Activated naive CD8-positive, alpha-beta T cell treated with anti-CD3 and anti-CD28 coated beads, Interleukin-2, amount 50 U/mL, for 16 hours (primary cell): Measurements from ENCODE around the gene SMAD3.
"Not testable (repeated sequence)": the region's sequence is repeated elsewhere in the genome, so short reads cannot be mapped to it uniquely, and the experiment has no call there.

ENCODE experiments used
- DNase-seq: peaks from one replicate; pipeline ENCODE4 v3.0.0-alpha.2; 2020; ENCODE audit warnings: low read depth, low spot score

SMAD3 gene

GRCh38 chr15:67109141-67110034 lies 44.0 kb downstream of the SMAD3 start:
- DNase-seq: no peak

GRCh38 chr15:67110361-67110781 lies 45.0 kb downstream of the SMAD3 start:
- DNase-seq: no peak

- no peak for DNase-seq
These were observed 45.8 kb downstream of the SMAD3 start for GRCh38 chr15:67110958-67111864.

- no peak for DNase-seq
These were observed 48.6 kb downstream of the SMAD3 start for GRCh38 chr15:67114046-67114445.

GRCh38 chr15:67114846-67115585 lies 49.6 kb downstream of the SMAD3 start:
- no peak for DNase-seq

GRCh38 chr15:67115586-67115969 lies 50.2 kb downstream of the SMAD3 start:
- no peak for DNase-seq

GRCh38 chr15:67116742-67117141 lies 51.3 kb downstream of the SMAD3 start:
- DNase-seq: no peak

GRCh38 chr15:67117370-67117769 lies 52.0 kb downstream of the SMAD3 start:
- DNase-seq: no peak

GRCh38 chr15:67118808-67119207 lies 53.4 kb downstream of the SMAD3 start:
- DNase-seq: no peak

- no peak for DNase-seq
These were observed 53.9 kb downstream of the SMAD3 start for GRCh38 chr15:67119238-67119846.

- DNase-seq: no peak
These were observed 54.8 kb downstream of the SMAD3 start for GRCh38 chr15:67120009-67120838.

GRCh38 chr15:67120839-67121643 lies 55.6 kb downstream of the SMAD3 start:
- DNase-seq: peak; percentile 58

- no peak for DNase-seq
These were observed 56.5 kb downstream of the SMAD3 start for GRCh38 chr15:67121644-67122605.

GRCh38 chr15:67122816-67123215 lies 57.4 kb downstream of the SMAD3 start:
- DNase-seq: not testable (repeated sequence)

- DNase-seq: not testable (repeated sequence)
These were observed 57.9 kb downstream of the SMAD3 start for GRCh38 chr15:67123291-67123690.

- no peak for DNase-seq
These were observed 58.7 kb downstream of the SMAD3 start for GRCh38 chr15:67124111-67124510.

- no peak for DNase-seq
These were observed 59.6 kb downstream of the SMAD3 start for GRCh38 chr15:67124911-67125588.
